Left lung (tissue), 10 donors: Measurements from ENCODE around the gene MBD3. TPM values are rescaled to one million over a fixed set of nuclear protein-coding genes. Genes with fewer than 3 reads are reported as not detected.

ENCODE experiments used
- ATAC-seq: fragments of 200-7000 bp; cut with Tn5 transposase; one replicate; pipeline ENCODE4 v1.9.1; 2020; ENCODE audit warnings: moderate library complexity
- DNase-seq, 4 donors: peaks; one replicate each; pipeline ENCODE4 v3.0.0-alpha.2; 2013 to 2020
- H3K27ac ChIP-seq, 2 donors: fragments of 200-600 bp; sonication (generic) in 1 of 2; one replicate each; pipeline versions ENCODE4 v1.5.0 to v1.8.0; 2020 to 2021
- H3K27me3 ChIP-seq, 2 donors: fragments of 200-600 bp; sonication (generic) in 1 of 2; one replicate each; pipeline versions ENCODE4 v1.5.0 to v1.8.0; 2020 to 2021
- H3K36me3 ChIP-seq, 2 donors: fragments of 200-600 bp; sonication (generic) in 1 of 2; one replicate each; pipeline versions ENCODE4 v1.5.0 to v1.8.0; 2020 to 2021
- H3K4me1 ChIP-seq, 2 donors: fragments of 200-600 bp; one replicate each; pipeline ENCODE4 v1.8.0; 2021
- H3K4me3 ChIP-seq, 2 donors: fragments of 200-600 bp; sonication (generic) in 1 of 2; one replicate each; pipeline versions ENCODE4 v1.5.0 to v1.8.0; 2020 to 2021; ENCODE audit warnings: mild to moderate bottlenecking in 1 of 2
- H3K9me3 ChIP-seq, 2 donors: fragments of 200-600 bp; sonication (generic) in 1 of 2; one replicate each; pipeline versions ENCODE4 v1.5.0 to v1.8.0; 2020 to 2021
- CTCF ChIP-seq, 2 donors: fragments of 200-600 bp; sonication (generic) in 1 of 2; IDR thresholded peaks; one replicate each; pipeline versions ENCODE4 v1.5.0 to v1.8.0; 2021; ENCODE audit warnings: antibody characterized with exemption in 2 of 2
- intact Hi-C, 2 donors: fragments of 100-400 bp; cut with DNase I; formaldehyde crosslinking; loops; one replicate each; pipeline versions ENCODE4 v1.11.2 to v1.14.2; 2022
- polyA plus RNA-seq, 6 donors: library from polyadenylated mRNA; unstranded; fragments of 120-200 nt; gene quantifications; one replicate each; pipeline ENCODE4 v1.2.1, GENCODE V29; 2013; ENCODE audit not compliant: insufficient read length in 6 of 6
- total RNA-seq, 2 donors: library from RNA; stranded (reverse); fragmentation: NEBNext Ultra II Directional; extraction: Animal tissue kit (Norgen Biotek cat#: 25700); gene quantifications; one replicate each; pipeline ENCODE4 v1.2.1, GENCODE V29; 2021
- donor health status: DM: no; HTN: yes; CAD: no.
- donor health status: DM: no; HTN: no; CAD: no.

MBD3 gene
- total and polyA plus RNA-seq, 8 donors = 40.4 to 91.9 (median 59.0) TPM

- H3K4me1 ChIP-seq = no peaks in the 10 kb centered on the region
- DNase-seq = no peak
- no peak for TF ChIP-seq CTCF (IDR thresholded peaks at IDR 0.05)
- H3K27me3 ChIP-seq = no peaks in the 10 kb centered on the region
- H3K4me3 ChIP-seq = no peak overlapping the region
- H3K36me3 ChIP-seq = peaks cover 0 to 87% of the 10 kb centered on the region in 2 donors
- H3K9me3 ChIP-seq = no peaks in the 10 kb centered on the region
- H3K27ac ChIP-seq = no peak overlapping the region
- intact Hi-C loops = no loop called here
- no peak for ATAC-seq
These were observed 11.7 kb downstream of the MBD3 start for GRCh38 chr19:1580957-1581356.

DNA sequence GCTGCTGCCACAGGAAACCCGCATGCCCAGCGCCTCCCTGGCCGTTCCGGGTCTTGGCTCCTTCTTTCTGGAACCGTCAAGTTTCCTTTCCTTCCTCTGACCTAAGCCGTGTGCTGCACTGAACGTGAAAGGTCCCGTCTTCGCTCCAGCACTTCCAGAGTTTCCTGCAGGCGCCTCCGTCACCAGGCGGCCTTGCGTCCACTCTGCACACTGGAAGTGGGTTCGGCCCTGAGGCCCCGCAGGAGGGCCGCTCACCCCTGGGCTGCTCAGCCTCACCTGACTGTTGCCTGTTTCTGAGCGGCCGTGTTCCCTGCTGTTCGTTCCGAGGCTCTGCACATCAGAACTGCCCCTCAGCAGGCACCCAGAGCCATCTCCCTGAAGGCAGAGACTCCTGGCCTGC lies 12.3 kb downstream of the MBD3 start:
- no peak for ATAC-seq
- Histone ChIP-seq H3K4me1 (no peaks in the 10 kb centered on the region), H3K27ac (no peak overlapping the region), H3K4me3 (no peak overlapping the region), H3K27me3 (no peaks in the 10 kb centered on the region), H3K36me3 (peaks cover 0 to 87% of the 10 kb centered on the region in 2 donors), H3K9me3 (no peaks in the 10 kb centered on the region)
- intact Hi-C loops = no loop called here
- TF ChIP-seq CTCF (IDR thresholded peaks at IDR 0.05) = no peak
- no peak for DNase-seq

DNA sequence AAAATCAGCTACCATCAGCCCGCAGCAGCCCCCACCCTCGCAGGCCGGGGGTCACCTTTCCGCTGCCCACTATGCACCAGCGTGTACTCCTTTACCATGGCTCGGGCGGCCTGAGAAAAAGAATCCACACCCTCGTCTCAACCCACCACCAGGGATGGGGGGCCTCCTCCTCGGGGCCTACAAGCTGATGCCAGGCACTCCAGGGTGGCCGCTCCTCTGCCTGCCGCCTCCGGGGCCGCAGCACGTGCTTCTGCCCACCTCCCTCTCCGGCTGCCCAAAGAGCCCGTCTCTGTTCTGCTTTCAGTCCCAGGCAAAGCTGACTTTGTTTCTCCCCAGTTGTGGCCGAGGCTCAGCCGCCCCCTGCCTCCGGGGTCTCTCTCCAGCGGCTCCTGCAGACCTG lies 13.4 kb downstream of the MBD3 start:
- no peak for TF ChIP-seq CTCF (IDR thresholded peaks at IDR 0.05)
- H3K36me3 ChIP-seq = peaks cover 0 to 78% of the 10 kb centered on the region in 2 donors
- ATAC-seq (no peak), DNase-seq (no peak)
- H3K9me3 ChIP-seq = no peaks in the 10 kb centered on the region
- no peak overlapping the region for H3K27ac ChIP-seq
- intact Hi-C loops = no loop called here
- no peaks in the 10 kb centered on the region for H3K27me3 ChIP-seq
- H3K4me3 ChIP-seq = no peak overlapping the region
- H3K4me1 ChIP-seq = no peaks in the 10 kb centered on the region

DNA sequence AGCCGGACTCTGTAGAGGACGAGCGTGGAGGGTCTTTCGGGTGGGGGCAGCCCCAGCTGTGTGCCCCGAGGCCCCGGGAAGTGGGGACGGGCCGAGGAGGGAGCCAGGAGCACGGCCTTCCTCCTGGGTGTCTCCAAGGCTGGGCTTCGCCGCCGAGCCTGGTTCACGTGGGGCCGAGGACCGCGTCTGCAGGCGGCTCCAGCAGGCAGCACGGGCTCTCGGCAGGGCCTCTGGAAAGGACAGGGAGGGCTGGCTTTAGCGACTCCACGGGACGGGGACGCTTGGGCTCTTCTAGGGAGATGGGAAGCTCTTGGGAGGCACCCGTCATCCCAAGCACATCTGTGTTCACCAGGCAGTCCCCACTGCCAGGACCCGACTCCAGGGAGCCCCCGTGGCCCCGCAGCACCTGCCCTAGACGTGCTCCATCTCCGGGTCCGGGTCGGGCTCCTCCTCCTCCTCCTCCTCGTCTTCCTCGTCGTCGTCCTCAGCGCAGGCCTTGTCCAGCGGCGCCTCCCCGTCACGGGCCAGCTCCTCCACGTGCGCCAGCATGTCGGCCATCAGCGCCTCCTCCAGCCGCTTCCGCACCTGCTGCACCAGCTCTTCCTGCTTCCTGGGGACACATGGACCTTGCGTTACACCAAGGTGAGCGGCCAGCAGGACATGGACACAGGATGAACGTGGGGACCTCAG lies 14.6 kb downstream of the MBD3 start:
- no peaks in the 10 kb centered on the region for H3K9me3 ChIP-seq
- TF ChIP-seq CTCF (IDR thresholded peaks at IDR 0.05) = no peak
- intact Hi-C loops = no loop called here
- H3K4me1 ChIP-seq = no peaks in the 10 kb centered on the region
- H3K36me3 ChIP-seq = peaks cover 0 to 67% of the 10 kb centered on the region in 2 donors
- H3K4me3 ChIP-seq = no peak overlapping the region
- ATAC-seq (no peak), DNase-seq (no peak)
- no peak overlapping the region for H3K27ac ChIP-seq
- no peaks in the 10 kb centered on the region for H3K27me3 ChIP-seq

DNA sequence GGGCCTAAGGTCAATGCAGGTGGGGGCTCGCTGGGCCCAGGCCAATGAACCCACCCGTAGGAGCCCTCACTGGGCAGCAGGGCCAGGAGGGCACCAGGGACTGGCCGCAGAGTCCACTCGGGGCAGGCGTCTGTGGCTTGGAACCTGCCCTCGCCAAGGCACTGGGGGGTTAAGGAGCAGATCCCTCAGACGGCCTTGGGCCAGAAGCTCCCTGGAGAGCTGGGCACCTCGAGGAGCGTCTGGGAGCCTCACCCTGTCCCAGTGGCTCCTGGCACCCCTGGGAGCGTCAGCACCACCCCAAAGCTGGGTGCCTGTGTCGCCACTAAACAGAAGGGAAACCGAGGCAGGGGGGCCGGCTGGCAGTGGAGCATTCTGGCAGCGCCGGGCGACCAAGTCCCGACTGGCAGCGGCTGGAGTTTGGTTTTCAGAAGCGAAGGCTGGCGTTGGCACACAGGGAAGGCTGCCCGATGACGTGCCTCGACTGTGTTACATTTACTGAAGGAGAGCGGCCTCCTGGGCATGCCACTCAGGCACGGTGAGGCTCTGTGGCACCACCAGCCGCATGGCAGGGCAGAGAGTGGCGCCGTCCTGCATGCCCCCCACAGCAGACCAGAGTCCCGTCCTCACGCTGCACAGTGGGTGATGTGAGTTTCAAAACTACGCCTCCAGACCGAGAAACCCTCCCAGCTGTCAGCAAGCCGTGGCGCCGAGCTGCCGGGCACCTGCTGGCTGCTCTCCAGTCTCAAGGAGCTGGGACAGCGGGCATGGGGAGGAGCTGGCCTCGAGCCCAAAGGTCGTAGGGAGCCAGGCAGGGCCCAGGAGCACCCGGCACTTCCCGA lies 15.4 kb downstream of the MBD3 start:
- ATAC-seq = peak; percentile 9
- H3K27me3 ChIP-seq = no peaks in the 10 kb centered on the region
- H3K4me3 ChIP-seq = no peak overlapping the region
- H3K9me3 ChIP-seq = no peaks in the 10 kb centered on the region
- intact Hi-C loops = no loop called here
- no peak overlapping the region for H3K27ac ChIP-seq
- DNase-seq = no peak
- H3K36me3 ChIP-seq = peaks cover 0 to 59% of the 10 kb centered on the region in 2 donors
- H3K4me1 ChIP-seq = no peaks in the 10 kb centered on the region
- TF ChIP-seq CTCF (IDR thresholded peaks at IDR 0.05) = no peak
